Raji (cell line): ENCODE measurements around the gene CORO2B.

Experiments used
- POLR2A ChIP-seq: IDR thresholded peaks from 2 replicates; pipeline ENCODE4 v1.6.1; 2011; ENCODE audit warnings: low read depth, low read length, control low read depth; ENCODE audit not compliant: insufficient read depth

Gene CORO2B

GRCh38 chr15:68709876-68710275, 131.1 kb downstream of the CORO2B start:
- no peak for TF ChIP-seq POLR2A

DNA sequence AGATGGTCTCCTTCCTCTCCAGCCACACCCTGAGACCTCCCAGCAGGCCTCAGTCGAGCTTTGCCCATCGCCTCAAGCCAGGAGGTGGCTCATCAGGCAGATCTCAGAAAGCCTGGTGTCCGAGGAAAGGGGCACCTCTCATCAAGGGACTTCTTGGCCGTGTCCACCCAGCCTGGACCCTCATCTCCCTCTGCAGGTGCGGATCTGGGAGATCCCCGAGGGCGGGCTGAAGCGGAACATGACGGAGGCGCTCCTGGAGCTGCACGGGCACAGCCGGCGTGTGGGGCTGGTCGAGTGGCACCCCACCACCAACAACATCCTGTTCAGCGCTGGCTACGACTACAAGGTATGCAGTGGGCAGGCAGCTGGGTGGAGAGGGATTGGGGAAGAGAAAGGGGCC, 131.7 kb downstream of the CORO2B start:
- TF ChIP-seq POLR2A, result no peak

- no peak for TF ChIP-seq POLR2A
These were observed 132.6 kb downstream of the CORO2B start for GRCh38 chr15:68711406-68711805.

DNA sequence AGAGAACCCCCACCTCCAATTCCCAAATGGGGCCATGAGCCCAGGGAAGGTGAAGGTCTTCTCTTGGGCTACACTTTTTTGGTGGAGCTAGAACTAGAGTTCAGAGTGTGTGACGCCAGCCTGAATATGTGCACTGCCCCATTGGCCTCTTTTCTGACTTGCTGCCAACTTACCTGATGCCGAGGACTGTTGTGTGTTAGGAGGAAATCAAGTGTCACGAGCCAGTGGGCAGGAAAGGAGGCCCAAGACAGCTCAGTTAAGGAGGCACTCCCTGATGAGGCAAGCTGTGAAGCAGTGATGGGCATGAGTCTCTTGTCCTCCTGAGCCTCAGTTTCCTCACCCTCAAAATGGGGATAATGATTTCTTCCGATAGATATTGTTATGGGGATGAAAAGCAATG, 134.1 kb downstream of the CORO2B start:
- no peak for TF ChIP-seq POLR2A

DNA sequence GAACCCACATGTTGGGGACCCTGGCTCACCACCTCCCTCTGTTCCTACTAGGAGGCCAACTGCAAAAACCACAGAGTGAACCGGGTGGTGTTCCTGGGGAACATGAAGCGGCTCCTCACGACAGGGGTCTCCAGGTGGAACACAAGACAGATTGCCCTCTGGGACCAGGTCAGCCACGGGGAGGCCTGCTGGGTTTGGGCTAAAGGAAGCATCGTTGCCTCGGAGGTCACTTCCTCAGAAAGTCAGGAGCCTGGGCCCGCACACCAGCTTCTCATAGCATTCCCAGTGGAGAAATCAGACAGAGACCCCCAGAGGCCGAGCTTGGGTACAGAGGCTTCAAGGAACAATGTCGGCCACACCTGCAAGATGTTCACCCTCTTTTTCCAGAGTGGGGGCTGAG, 135.1 kb downstream of the CORO2B start:
- no peak for TF ChIP-seq POLR2A

DNA sequence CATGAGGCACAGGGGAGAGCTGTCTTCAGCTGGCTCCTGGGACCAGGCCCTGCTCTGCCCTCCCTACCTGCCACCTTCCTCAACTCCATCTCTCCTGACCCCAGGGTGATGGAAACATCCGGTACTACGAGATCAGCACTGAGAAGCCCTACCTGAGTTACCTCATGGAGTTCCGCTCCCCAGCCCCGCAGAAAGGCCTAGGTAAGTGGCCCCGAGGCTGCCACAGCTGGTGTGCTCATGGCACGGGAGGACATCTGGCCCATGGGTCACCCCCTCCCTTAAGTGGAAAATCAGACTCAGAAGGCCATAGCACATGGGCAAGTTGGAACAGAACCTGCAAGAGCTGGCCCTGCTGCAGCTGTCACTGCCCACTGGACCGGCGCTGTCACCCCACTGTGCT, 136.3 kb downstream of the CORO2B start:
- no peak for TF ChIP-seq POLR2A

- no peak for TF ChIP-seq POLR2A
These were observed 139.2 kb downstream of the CORO2B start for GRCh38 chr15:68717951-68718350.

DNA sequence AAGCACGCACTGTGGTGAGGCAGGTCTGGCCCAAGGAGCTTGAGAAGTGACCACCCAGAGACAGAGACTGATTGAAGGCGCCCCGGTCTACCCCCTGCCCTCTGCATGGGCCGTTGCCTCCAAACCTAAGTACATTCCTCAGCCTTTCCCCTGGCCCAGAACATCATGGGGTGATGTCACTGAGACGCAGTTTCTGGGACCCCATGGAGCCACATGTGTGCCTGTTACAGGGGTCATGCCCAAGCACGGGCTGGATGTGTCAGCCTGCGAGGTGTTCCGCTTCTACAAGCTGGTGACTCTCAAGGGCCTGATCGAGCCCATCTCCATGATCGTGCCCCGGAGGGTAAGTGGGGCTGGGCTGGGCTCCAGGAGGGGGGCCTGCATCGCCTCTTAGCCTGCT, 139.7 kb downstream of the CORO2B start:
- TF ChIP-seq POLR2A, result no peak

DNA sequence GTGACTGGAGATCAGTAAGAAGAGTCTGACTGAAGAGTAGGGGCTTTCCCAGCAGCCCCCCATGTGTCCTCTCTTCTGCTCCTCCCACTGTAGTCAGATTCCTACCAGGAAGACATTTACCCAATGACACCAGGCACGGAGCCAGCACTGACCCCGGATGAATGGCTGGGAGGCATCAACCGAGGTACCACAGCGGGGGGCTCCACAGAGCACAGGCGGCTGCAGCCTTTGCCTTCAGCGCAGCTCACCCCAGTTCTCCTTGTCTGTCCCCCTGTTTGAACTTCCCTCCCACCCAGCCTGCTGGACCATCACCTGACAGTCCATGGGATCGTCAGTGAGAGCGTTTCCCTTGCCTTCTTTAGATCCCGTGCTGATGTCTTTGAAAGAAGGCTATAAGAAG, 140.3 kb downstream of the CORO2B start:
- TF ChIP-seq POLR2A, result no peak

- TF ChIP-seq POLR2A, result no peak
These were observed 140.9 kb downstream of the CORO2B start for GRCh38 chr15:68719672-68720071.

GRCh38 chr15:68721886-68722285, 143.1 kb downstream of the CORO2B start:
- no peak for TF ChIP-seq POLR2A

DNA sequence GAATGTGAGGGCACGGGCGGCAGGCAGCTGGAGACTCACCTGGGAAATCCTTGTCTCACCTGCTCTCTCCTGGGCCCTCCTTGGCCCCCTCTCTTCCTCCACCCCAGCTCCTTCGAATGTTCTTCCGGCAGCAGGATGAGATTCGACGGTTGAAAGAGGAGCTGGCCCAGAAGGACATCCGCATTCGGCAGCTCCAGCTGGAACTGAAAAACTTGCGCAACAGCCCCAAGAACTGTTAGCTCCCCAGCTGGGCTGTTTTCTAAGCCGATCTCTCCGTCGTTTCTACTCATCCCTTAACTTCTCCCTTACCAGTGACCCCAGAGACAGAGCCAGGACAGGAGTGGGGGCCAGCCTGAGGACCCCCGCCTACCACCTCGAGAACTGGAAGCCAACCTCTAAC, 146.9 kb downstream of the CORO2B start:
- TF ChIP-seq POLR2A, result no peak

- TF ChIP-seq POLR2A, result no peak
These were observed 147.5 kb downstream of the CORO2B start for GRCh38 chr15:68726246-68726645.

DNA sequence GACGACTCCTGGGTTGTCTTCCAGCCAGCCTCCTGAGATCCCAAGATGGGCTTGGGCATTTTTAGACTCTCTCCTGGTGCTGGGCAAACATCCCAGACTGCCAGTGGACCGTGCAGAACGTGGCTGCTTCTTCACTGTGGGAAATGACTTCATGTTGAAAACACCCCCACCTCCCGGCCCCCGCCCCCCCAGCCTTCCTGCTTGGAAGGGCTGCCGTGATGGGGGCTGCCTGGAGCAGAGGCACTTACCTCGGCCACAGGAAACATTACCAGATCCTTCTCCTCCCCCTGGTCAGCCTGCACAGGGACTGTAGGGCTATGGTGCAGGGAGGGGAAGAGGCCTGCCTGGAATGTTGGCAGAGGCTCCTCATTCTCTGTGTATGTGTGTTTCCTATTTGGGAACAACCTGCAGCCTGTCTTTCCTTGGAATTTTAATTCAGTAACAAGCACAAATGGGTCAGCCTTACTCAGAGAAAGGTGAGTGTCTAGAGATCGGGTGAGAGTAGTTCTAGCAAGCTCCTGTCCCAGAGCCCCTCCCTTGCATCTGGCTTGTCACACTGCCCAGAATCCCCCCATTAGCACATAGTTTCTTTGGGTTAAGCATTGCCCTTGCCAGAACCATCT, 151.1 kb downstream of the CORO2B start:
- no peak for TF ChIP-seq POLR2A

DNA sequence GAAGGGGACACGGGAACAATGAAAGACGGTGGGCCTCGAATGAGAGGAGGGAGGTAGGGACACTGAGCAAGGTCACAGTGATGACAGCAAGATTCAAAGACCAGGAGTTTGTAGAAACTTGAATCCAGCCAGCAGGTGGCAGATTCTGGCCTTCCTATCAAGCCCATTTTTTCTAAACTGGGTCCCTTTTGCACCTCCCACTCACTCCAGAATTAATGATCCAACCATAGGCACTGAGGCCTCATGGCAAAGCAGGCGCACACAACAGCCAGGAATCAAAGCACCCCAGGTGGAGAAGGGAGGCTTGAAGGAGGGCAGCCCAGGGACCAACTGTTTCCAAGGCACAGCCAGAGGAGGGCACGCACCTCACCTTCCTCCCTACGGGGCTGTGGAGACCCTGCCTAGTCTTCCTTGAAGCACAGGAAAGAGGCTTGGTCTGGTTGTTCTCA, 151.7 kb downstream of the CORO2B start:
- no peak for TF ChIP-seq POLR2A

- no peak for TF ChIP-seq POLR2A
These were observed 152.4 kb downstream of the CORO2B start for GRCh38 chr15:68730976-68731897.
